GM21529 (cell line): ENCODE data around the gene GOLGA2.

Experiments used
- ATAC-seq: cut with Tn5 transposase; IDR thresholded peaks from one replicate; pipeline ENCODE4 v1.9.1; 2021; ENCODE audit not compliant: unreplicated experiment

GOLGA2 gene

DNA sequence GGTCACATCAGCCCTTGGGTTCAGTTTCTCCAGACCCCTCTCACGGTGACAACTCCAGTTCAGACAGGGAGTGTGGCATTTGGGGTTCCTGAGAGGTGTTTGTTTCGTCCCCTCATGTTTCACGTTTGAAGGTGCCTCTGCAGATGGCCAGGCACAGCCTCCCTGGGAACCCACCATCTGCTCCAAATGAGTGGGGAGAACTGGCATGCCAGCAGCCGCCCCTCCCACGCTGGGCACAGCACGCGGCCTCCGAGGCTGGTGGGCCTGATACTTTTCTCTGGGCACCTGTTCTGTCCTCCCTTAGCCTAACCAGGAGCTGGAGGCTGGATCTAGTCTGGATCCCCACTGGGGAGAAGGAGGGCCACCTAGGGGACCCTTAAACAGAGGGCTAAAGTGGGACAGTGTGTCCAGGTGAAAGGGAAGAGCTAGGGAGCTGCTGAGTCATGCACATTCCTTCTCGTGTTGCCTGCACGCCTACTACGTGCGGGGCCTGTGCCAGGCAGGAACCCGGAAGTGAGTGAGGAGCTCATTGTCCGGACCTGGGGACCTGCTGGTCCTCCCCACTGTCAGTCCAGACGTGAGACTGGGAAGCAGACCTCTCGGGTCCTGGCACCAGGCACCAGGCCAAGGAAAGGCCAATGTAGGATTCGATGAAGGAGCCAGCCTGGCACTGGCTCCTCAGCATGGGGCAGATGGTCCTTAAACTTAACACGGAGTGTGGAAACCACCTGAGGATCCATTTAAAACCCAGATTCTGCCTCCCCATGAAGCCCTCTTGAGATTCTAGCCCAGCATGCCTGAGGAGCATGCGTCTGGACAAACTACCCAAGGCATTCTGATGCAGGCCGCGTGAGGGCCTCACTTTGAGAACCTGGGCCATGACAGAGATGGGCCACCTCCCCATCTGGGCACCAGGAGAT lies 61.0 kb downstream of the GOLGA2 start:
- no peak for ATAC-seq

DNA sequence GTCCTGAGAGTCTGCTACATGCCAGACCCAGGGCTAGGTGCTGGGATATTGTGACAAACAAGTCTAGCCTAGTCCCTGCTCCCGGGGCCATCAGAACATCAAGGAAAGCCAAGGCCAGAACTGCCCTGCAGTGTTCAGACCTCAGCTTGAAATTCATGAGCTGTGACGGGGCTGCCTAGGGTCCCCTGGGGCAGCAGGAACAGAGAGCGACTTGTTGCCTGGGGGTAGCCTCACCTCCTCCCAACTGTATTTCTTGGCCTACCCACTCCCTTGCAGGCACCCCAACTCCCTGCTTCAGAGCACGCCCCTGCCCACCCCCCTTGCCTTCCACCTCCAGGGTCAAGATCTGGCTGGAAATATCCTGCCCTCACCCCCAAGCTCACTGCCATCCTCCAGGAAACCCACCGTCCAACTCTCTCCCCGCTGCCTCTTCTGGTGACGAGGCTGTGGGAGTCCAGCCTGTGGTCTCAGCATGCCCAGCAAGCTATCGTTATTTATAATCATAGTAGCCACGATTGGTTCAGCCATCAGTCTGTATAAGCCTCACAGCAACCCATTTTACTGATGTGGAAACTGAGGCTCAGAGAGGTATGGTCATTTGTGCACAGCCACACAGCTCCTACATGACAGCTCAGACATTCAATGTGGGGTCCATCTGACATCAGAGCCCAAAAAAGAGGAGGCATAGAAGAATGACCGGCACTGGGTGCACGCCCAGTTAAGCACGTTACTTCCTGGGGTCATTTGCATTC lies 61.9 kb downstream of the GOLGA2 start:
- no peak for ATAC-seq

GRCh38 chr9:128211981-128212281 lies 63.9 kb downstream of the GOLGA2 start:
- no peak for ATAC-seq

DNA sequence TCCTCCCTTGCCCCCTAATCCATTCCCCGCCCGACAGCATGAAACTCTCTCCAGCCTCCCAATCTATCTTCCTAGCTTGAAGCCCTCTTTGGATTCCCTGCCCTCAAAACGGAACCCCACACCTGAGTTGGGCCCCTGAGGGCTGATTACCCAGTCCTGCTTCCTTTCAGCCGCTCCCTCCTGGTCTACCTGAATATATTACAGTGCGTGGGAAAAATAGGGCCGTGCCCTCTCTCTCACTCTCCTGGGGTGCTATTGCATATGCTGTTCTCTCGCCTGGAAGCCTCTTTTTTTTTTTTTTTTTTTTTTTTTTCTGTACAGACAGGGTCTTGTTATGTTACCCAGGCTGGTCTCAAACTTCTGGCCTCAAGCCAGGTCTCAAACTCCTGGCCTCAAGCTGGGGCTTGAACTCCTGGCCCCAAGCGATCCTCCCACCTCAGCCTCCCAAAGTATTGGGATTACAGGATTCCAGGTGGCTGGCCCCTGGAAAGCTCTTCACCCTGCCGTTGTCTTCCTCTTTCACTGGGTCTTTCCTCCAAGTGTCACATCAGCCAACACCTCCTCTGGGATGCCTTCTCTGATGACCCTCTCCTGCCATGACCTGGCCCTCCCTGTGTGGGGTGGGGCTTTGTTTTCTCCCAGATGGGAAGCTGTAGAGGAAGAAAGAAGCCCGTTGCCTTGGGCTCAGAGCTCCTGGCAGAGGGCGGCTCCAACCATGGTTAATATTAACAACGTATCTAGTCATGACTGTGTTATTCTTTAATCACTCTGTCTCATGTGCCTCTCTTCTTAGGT lies 64.4 kb downstream of the GOLGA2 start:
- no peak for ATAC-seq

GRCh38 chr9:128208946-128209669 lies 66.7 kb downstream of the GOLGA2 start:
- ATAC-seq: no peak

DNA sequence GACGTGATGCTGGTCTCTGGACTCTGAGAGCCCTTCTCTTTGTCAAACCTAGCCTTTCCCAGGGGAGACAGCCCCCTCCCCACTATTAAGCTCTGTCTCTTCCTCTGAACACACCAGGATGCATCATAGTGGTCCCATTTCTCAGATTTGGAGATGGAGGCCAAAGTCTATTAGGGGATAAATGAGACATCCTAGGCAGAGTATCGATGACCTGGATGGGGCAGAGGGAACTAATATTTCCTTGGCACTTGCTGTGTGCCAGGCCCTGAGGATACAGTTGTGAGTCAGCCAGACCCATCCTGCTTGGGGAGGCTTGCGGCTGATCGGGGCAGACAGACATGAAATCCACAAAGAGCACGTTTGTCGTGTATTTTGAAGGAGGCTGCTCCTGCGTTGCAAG lies 67.4 kb downstream of the GOLGA2 start:
- no peak for ATAC-seq

GRCh38 chr9:128206916-128207910 lies 68.6 kb downstream of the GOLGA2 start:
- ATAC-seq: no peak

DNA sequence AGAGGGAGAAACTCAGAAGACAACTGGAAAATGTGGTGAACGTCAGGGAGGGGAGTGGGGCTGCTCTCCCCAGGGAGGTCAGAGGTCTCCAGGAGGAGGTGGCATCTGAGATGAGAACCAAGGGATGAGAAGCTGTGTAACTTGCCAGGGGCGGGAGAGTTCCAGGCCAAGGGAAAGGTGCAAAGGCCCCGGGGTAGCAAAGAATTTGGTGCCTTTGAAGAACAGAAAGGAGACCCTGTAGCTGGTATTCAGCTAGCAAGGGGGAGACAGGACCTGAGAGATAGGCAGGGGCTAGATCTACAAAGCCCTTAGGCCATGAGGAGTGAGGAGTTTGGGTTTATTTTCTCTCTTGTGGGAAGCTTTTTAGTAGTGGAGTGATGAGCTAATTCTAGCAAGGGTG lies 69.3 kb downstream of the GOLGA2 start:
- ATAC-seq: no peak
